K562 (cell line): ENCODE data around the gene PRR11. TPM values are rescaled to one million over a fixed set of nuclear protein-coding genes. Genes with fewer than 3 reads are reported as not detected.

Experiments
- ELF1 ChIP-seq: fragments of 200-800 bp; sonication (Bioruptor generic); IDR thresholded peaks from 2 replicates; pipeline ENCODE4 v1.6.1; 2016; ENCODE audit warnings: missing genetic modification characterization, missing compliant biosample characterization
- HMGN3 ChIP-seq: IDR thresholded peaks from 2 replicates; pipeline ENCODE4 v1.6.1; 2011; ENCODE audit warnings: borderline replicate concordance, low read depth, mild to moderate bottlenecking, mixed read lengths, low read length; ENCODE audit not compliant: insufficient read length; ENCODE audit errors: extremely low read depth
- MAFK ChIP-seq: IDR thresholded peaks from 2 replicates; pipeline ENCODE4 v1.6.1; 2011; ENCODE audit warnings: low read length, improper control_type of control experiment
- MITF ChIP-seq: IDR thresholded peaks from 2 replicates; pipeline ENCODE4 v1.6.1; 2014; ENCODE audit warnings: antibody characterized with exemption
- RAD21 ChIP-seq, 2 experiments: fragments of 250-450 bp in 1 of 2; fragments of 450-650 bp in 1 of 2; sonication (Bioruptor Pico) in 1 of 2; formaldehyde crosslinking in 1 of 2; IDR thresholded peaks in 1 of 2; conservative IDR thresholded peaks in 1 of 2; 2 replicates each; pipeline versions ENCODE4 v1.4.0 to v1.8.0; 2020 to 2022; ENCODE audit warnings: mild to moderate bottlenecking in 2 of 2, moderate library complexity in 1 of 2
- RAD51 ChIP-seq: fragments of 450-650 bp; IDR thresholded peaks from 2 replicates; pipeline ENCODE4 v1.7.1; 2016; ENCODE audit warnings: low read depth, mild to moderate bottlenecking, borderline replicate concordance
- SUPT5H ChIP-seq: fragments of 450-650 bp; IDR thresholded peaks from 2 replicates; pipeline ENCODE4 v1.6.1; 2016
- ZNF551 ChIP-seq: fragments of 250-450 bp; sonication (Bioruptor Pico); IDR thresholded peaks from 2 replicates; pipeline ENCODE4 v1.5.0; 2021; ENCODE audit warnings: mild to moderate bottlenecking, moderate library complexity
- polyA plus RNA-seq, 8 experiments: library from polyadenylated mRNA; depleted of rRNA in 4 of 8; stranded (reverse) in 5 of 8; unstranded in 3 of 8; fragments of >200 nt; fragmentation: Nextera tagmentation in 2 of 8; fragmentation: Illumina TruSeq in 1 of 8; extraction: Ambion mirVana in 2 of 8; extraction: Trizol in 1 of 8; gene quantifications; 2 replicates each; pipeline versions ENCODE4 v1.2.1 to v1.2.3, GENCODE V29; 2011 to 2014; ENCODE audit warnings: inconsistent platforms in 1 of 8, missing spikeins in 1 of 8
- total RNA-seq, 7 experiments: library from RNA; depleted of rRNA in 6 of 7; stranded (reverse); fragments of >200 nt in 6 of 7; fragmentation: Illumina TruSeq in 2 of 7; extraction: Trizol in 2 of 7; gene quantifications; 2 replicates each; pipeline versions ENCODE4 v1.2.1 to v1.2.3, GENCODE V29; 2011 to 2021; ENCODE audit warnings: low replicate concordance in 1 of 7
- TF ChIP-seq, protein P1 (sequence below): fragments of 250-450 bp; sonication (Bioruptor Pico); IDR thresholded peaks from 2 replicates; pipeline ENCODE4 v1.4.0; 2020
- TF ChIP-seq, protein P2 (sequence below): fragments of 250-450 bp; sonication (Bioruptor Pico); IDR thresholded peaks from 2 replicates; pipeline ENCODE4 v1.8.0; 2022; ENCODE audit warnings: inconsistent platforms
- TF ChIP-seq, protein P3 (sequence below): sonication (generic); formaldehyde crosslinking; IDR thresholded peaks from 2 replicates; pipeline ENCODE4 v1.8.0; 2023; ENCODE audit warnings: missing genetic modification reagents, mild to moderate bottlenecking, borderline replicate concordance

Gene PRR11
- total and polyA plus RNA-seq, 9 of the 15 experiments (the other 6 are each of a cell fraction or from before 2014, with no cell fraction given), result 13.3 to 75.2 (median 46.4) TPM

DNA sequence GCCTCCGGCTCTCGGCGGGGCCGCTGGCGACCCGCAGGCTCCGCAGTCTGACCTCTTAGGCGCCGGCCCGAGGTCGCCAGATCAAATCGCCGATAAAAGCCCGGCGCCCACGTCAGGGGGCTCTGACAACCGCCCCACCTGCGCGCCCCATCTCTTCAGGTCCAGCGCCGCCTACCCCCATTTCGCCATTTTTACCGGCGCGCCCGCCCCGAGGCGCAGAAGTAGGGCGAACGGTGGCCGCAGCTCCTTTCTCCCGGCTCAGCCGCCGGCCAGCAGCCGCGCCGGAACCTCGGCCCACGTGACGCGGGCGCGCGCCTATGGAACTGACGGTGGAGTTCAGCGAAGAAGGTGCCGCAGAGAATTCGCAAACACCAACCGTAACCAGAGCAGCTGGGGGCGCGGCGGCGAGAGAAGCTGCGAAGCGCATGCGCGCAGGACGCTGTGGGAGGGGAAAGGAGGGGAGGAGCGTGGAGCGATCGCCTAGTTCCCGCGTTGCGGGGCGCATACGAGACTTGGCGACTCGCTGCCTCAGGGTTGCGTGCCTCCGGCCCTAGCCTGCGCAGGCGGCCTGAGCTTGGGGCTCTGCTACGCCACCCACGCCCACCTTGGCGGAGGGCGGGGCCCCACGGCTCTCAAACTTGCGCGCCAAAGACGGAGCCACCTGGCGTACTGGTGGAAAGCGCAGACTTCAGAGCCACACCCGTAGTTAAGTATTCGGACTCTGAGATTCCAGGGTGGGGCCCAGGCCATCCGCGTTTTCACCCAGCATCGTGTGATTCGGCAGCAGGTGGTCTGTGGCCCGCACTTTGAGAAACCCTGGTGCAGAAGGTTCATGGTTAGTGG is 48.9 kb upstream of the PRR11 start, which contains the start of gene TRIM37 (continued):
- TF ChIP-seq, protein P1, sequence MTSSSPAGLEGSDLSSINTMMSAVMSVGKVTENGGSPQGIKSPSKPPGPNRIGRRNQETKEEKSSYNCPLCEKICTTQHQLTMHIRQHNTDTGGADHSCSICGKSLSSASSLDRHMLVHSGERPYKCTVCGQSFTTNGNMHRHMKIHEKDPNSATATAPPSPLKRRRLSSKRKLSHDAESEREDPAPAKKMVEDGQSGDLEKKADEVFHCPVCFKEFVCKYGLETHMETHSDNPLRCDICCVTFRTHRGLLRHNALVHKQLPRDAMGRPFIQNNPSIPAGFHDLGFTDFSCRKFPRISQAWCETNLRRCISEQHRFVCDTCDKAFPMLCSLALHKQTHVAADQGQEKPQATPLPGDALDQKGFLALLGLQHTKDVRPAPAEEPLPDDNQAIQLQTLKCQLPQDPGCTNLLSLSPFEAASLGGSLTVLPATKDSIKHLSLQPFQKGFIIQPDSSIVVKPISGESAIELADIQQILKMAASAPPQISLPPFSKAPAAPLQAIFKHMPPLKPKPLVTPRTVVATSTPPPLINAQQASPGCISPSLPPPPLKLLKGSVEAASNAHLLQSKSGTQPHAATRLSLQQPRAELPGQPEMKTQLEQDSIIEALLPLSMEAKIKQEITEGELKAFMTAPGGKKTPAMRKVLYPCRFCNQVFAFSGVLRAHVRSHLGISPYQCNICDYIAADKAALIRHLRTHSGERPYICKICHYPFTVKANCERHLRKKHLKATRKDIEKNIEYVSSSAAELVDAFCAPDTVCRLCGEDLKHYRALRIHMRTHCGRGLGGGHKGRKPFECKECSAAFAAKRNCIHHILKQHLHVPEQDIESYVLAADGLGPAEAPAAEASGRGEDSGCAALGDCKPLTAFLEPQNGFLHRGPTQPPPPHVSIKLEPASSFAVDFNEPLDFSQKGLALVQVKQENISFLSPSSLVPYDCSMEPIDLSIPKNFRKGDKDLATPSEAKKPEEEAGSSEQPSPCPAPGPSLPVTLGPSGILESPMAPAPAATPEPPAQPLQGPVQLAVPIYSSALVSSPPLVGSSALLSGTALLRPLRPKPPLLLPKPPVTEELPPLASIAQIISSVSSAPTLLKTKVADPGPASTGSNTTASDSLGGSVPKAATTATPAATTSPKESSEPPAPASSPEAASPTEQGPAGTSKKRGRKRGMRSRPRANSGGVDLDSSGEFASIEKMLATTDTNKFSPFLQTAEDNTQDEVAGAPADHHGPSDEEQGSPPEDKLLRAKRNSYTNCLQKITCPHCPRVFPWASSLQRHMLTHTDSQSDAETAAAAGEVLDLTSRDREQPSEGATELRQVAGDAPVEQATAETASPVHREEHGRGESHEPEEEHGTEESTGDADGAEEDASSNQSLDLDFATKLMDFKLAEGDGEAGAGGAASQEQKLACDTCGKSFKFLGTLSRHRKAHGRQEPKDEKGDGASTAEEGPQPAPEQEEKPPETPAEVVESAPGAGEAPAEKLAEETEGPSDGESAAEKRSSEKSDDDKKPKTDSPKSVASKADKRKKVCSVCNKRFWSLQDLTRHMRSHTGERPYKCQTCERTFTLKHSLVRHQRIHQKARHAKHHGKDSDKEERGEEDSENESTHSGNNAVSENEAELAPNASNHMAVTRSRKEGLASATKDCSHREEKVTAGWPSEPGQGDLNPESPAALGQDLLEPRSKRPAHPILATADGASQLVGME (CRISPR knock-in tag), result peak; percentile 51; the same call in 1 of the 2 replicates
- TF ChIP-seq, protein P2, sequence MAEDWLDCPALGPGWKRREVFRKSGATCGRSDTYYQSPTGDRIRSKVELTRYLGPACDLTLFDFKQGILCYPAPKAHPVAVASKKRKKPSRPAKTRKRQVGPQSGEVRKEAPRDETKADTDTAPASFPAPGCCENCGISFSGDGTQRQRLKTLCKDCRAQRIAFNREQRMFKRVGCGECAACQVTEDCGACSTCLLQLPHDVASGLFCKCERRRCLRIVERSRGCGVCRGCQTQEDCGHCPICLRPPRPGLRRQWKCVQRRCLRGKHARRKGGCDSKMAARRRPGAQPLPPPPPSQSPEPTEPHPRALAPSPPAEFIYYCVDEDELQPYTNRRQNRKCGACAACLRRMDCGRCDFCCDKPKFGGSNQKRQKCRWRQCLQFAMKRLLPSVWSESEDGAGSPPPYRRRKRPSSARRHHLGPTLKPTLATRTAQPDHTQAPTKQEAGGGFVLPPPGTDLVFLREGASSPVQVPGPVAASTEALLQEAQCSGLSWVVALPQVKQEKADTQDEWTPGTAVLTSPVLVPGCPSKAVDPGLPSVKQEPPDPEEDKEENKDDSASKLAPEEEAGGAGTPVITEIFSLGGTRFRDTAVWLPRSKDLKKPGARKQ (CRISPR knock-in tag), result no peak
- peak; percentile 84 for TF ChIP-seq SUPT5H
- peak; percentile 97 for TF ChIP-seq RAD51
- 0 out of 4 replicates have a peak, but pooled peaks of 1 of the 2 experiments have one; percentile 12 for TF ChIP-seq RAD21 (CRISPR knock-in tag; conservative IDR thresholded peaks at IDR 0.05 in 1 of 2, IDR thresholded peaks at IDR 0.05 in 1 of 2)
- TF ChIP-seq MAFK, result no peak
- TF ChIP-seq ZNF551, result no peak
- peak; percentile 61 for TF ChIP-seq ELF1 (tag)
- TF ChIP-seq, protein P3, sequence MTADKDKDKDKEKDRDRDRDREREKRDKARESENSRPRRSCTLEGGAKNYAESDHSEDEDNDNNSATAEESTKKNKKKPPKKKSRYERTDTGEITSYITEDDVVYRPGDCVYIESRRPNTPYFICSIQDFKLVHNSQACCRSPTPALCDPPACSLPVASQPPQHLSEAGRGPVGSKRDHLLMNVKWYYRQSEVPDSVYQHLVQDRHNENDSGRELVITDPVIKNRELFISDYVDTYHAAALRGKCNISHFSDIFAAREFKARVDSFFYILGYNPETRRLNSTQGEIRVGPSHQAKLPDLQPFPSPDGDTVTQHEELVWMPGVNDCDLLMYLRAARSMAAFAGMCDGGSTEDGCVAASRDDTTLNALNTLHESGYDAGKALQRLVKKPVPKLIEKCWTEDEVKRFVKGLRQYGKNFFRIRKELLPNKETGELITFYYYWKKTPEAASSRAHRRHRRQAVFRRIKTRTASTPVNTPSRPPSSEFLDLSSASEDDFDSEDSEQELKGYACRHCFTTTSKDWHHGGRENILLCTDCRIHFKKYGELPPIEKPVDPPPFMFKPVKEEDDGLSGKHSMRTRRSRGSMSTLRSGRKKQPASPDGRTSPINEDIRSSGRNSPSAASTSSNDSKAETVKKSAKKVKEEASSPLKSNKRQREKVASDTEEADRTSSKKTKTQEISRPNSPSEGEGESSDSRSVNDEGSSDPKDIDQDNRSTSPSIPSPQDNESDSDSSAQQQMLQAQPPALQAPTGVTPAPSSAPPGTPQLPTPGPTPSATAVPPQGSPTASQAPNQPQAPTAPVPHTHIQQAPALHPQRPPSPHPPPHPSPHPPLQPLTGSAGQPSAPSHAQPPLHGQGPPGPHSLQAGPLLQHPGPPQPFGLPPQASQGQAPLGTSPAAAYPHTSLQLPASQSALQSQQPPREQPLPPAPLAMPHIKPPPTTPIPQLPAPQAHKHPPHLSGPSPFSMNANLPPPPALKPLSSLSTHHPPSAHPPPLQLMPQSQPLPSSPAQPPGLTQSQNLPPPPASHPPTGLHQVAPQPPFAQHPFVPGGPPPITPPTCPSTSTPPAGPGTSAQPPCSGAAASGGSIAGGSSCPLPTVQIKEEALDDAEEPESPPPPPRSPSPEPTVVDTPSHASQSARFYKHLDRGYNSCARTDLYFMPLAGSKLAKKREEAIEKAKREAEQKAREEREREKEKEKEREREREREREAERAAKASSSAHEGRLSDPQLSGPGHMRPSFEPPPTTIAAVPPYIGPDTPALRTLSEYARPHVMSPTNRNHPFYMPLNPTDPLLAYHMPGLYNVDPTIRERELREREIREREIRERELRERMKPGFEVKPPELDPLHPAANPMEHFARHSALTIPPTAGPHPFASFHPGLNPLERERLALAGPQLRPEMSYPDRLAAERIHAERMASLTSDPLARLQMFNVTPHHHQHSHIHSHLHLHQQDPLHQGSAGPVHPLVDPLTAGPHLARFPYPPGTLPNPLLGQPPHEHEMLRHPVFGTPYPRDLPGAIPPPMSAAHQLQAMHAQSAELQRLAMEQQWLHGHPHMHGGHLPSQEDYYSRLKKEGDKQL, result 0 out of 2 replicates have a peak, but pooled peaks have one; percentile 61
- TF ChIP-seq MITF, result peak; percentile 82
- peak; percentile 96 for TF ChIP-seq HMGN3
